ENCODE results near the gene ZBTB5. TPM values are rescaled to one million over a fixed set of nuclear protein-coding genes. Genes with fewer than 3 reads are reported as not detected.
"Not testable (repeated sequence)": the region's sequence is repeated elsewhere in the genome, so short reads cannot be mapped to it uniquely, and the experiment has no call there.

Gene ZBTB5
- total RNA-seq, 2 donors from 2014 or later: 12.5 to 19.4 TPM

DNA sequence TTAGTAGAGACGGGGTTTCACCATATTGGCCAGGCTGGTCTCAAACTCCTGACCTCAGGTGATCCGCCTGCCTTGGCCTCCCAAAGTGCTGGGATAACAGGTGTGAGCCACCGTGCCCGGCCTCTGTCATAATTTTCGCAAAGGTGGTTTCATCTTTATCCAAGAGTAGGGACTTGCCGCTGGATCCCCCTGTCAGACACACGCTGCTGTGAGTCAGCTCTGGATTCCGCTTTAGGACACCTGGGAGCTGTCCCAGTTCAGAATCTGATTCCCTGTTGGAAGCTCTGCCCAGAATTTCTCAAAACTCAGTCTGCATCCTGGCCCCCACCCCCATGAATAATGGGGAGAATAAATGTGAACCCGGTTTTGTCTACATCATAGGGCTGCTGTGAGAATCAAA lies 60.7 kb downstream of the ZBTB5 start:
- TF ChIP-seq, protein P1, sequence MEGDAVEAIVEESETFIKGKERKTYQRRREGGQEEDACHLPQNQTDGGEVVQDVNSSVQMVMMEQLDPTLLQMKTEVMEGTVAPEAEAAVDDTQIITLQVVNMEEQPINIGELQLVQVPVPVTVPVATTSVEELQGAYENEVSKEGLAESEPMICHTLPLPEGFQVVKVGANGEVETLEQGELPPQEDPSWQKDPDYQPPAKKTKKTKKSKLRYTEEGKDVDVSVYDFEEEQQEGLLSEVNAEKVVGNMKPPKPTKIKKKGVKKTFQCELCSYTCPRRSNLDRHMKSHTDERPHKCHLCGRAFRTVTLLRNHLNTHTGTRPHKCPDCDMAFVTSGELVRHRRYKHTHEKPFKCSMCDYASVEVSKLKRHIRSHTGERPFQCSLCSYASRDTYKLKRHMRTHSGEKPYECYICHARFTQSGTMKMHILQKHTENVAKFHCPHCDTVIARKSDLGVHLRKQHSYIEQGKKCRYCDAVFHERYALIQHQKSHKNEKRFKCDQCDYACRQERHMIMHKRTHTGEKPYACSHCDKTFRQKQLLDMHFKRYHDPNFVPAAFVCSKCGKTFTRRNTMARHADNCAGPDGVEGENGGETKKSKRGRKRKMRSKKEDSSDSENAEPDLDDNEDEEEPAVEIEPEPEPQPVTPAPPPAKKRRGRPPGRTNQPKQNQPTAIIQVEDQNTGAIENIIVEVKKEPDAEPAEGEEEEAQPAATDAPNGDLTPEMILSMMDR (conservative IDR thresholded peaks at IDR 0.05): no peak
- Histone ChIP-seq H3K9ac (ENCODE audit: extremely low read depth, low read length, poor library complexity, severe bottlenecking) (no peak overlapping the region), H3K4me3 (ENCODE audit: low read length) (no peak overlapping the region), H3K36me3 (ENCODE audit: control insufficient read depth, insufficient read depth, low read length) (no peaks in the 10 kb centered on the region), H3K4me1 (ENCODE audit: control insufficient read depth, insufficient read depth, low read length) (no peaks in the 10 kb centered on the region), H3K27me3 (ENCODE audit: control insufficient read depth, insufficient read depth, low read length, poor library complexity, severe bottlenecking) (no peaks in the 10 kb centered on the region), H3K9me3 (ENCODE audit: control insufficient read depth, low read length) (no peaks in the 10 kb centered on the region), H3K27ac (ENCODE audit: low read depth, low read length) (no peak overlapping the region)
- Mint-ChIP-seq H3K4me1 (no peaks in the 10 kb centered on the region), H3K4me3 (no peak overlapping the region), H3K27me3 (ENCODE audit: insufficient read depth) (no peaks in the 10 kb centered on the region), H3K9me3 (no peaks in the 10 kb centered on the region), H3K36me3 (ENCODE audit: low read depth) (no peaks in the 10 kb centered on the region), H3K27ac (no peak overlapping the region)
- no peak for DNase-seq
- WGBS, 2 experiments (ENCODE audit: insufficient coverage in 1 of 2, insufficient read length in 1 of 2): 80 to 91% methylated on average over 8 to 9 of the region's 9 CpGs

DNA sequence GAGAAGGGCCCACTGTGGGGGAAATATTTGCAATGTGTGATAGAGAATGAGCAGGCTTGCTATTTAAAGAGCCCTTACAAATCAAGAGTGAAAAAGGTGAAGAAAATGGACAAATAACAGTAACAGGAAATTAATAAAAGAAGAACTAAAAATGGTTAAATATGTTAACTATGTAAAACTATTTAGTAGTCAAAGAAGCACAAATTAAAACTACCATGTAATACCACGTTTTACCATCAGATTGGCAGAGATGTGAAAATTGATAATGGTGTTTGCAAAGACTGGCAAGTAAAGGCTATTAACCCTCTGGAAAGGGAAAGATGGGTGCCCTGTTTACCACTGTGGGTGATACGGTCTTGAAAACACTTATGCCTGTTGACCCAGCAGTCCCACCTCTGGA lies 65.9 kb downstream of the ZBTB5 start:
- H3K27me3 Mint-ChIP-seq (ENCODE audit: insufficient read depth): no peaks in the 10 kb centered on the region
- TF ChIP-seq, protein P1 (conservative IDR thresholded peaks at IDR 0.05): no peak

DNA sequence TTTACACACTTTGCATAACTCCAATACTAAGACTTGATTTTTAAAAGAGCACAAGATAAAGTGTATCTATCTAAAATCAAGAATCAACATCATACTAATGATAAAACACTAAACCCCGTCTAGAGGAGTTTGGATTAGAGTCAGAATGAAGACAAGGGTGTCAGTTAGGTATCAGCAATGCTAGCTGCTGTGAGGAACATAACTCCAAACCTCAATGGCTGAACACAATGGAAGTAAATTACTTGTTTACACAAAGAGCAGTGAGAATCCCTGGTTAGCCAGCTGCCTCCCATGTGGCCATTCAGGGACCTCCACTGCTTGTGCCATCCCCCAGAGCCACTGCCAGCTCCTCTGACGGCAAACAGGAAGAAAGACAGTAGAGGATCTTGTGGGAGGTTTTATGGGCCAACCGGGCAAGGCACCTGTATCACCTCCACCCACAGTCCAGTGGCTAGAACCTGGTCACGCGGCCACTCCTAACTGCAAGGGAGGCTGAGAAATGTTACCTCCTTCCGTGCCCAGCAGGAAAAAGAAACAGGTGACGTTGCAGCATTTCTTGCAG lies 66.7 kb downstream of the ZBTB5 start:
- 89 to 98% methylated on average over 5 to 7 of the region's 7 CpGs for WGBS, 2 experiments (ENCODE audit: insufficient coverage in 1 of 2, insufficient read length in 1 of 2)

More for the DNA sequence above, 65.9 kb downstream of the ZBTB5 start:
- WGBS, 2 experiments (ENCODE audit: insufficient coverage in 1 of 2, insufficient read length in 1 of 2): 87 to 100% methylated on average over 1 to 2 of the region's 2 CpGs
- Histone ChIP-seq H3K27me3 (ENCODE audit: control insufficient read depth, insufficient read depth, low read length, poor library complexity, severe bottlenecking) (no peaks in the 10 kb centered on the region), H3K9me3 (ENCODE audit: control insufficient read depth, low read length) (peaks cover 4% of the 10 kb centered on the region), H3K4me1 (ENCODE audit: control insufficient read depth, insufficient read depth, low read length) (no peaks in the 10 kb centered on the region), H3K9ac (ENCODE audit: extremely low read depth, low read length, poor library complexity, severe bottlenecking) (no peak overlapping the region), H3K36me3 (ENCODE audit: control insufficient read depth, insufficient read depth, low read length) (no peaks in the 10 kb centered on the region), H3K4me3 (ENCODE audit: low read length) (no peak overlapping the region), H3K27ac (ENCODE audit: low read depth, low read length) (no peak overlapping the region)
- Mint-ChIP-seq H3K4me1 (no peaks in the 10 kb centered on the region), H3K4me3 (no peak overlapping the region), H3K36me3 (ENCODE audit: low read depth) (no peaks in the 10 kb centered on the region), H3K9me3 (no peaks in the 10 kb centered on the region), H3K27ac (no peak overlapping the region)
- DNase-seq: no peak

DNA sequence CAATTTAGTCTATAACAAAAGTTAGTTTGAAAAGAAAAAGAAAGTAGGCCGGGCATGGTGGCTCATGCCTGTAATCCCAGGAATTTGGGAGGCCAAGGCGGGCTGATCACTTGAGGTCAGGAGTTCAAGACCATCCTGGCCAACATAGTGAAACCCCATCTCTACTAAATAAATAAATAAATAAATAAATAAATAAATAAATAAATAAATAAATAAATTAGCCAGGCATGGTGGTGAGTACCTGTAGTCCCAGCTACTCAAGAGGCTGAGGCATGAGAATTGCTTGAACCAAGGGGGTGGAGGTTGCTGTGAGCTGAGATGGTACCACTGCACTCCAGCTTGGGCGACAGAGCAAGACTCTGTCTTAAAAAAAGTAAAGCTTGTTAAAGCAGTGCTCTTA lies 67.3 kb downstream of the ZBTB5 start:
- not testable (repeated sequence) for H3K9ac ChIP-seq (ENCODE audit: extremely low read depth, low read length, poor library complexity, severe bottlenecking); H3K4me1 Mint-ChIP-seq; H3K4me1 ChIP-seq (ENCODE audit: control insufficient read depth, insufficient read depth, low read length); H3K9me3 Mint-ChIP-seq; H3K4me3 Mint-ChIP-seq; H3K27ac ChIP-seq (ENCODE audit: low read depth, low read length); H3K27ac Mint-ChIP-seq; H3K27me3 Mint-ChIP-seq (ENCODE audit: insufficient read depth); H3K36me3 ChIP-seq (ENCODE audit: control insufficient read depth, insufficient read depth, low read length); H3K4me3 ChIP-seq (ENCODE audit: low read length); DNase-seq; H3K36me3 Mint-ChIP-seq (ENCODE audit: low read depth); H3K9me3 ChIP-seq (ENCODE audit: control insufficient read depth, low read length); H3K27me3 ChIP-seq (ENCODE audit: control insufficient read depth, insufficient read depth, low read length, poor library complexity, severe bottlenecking)
- WGBS, 2 experiments (ENCODE audit: insufficient coverage in 1 of 2, insufficient read length in 1 of 2): 88 to 100% methylated on average over 1 to 3 of the region's 3 CpGs

More for the DNA sequence above, 66.7 kb downstream of the ZBTB5 start:
- Histone ChIP-seq H3K9ac (ENCODE audit: extremely low read depth, low read length, poor library complexity, severe bottlenecking) (no peak overlapping the region), H3K4me1 (ENCODE audit: control insufficient read depth, insufficient read depth, low read length) (no peaks in the 10 kb centered on the region), H3K9me3 (ENCODE audit: control insufficient read depth, low read length) (peaks cover 4% of the 10 kb centered on the region), H3K27ac (ENCODE audit: low read depth, low read length) (no peak overlapping the region), H3K27me3 (ENCODE audit: control insufficient read depth, insufficient read depth, low read length, poor library complexity, severe bottlenecking) (no peaks in the 10 kb centered on the region), H3K36me3 (ENCODE audit: control insufficient read depth, insufficient read depth, low read length) (no peaks in the 10 kb centered on the region), H3K4me3 (ENCODE audit: low read length) (no peak overlapping the region)
- TF ChIP-seq, protein P1 (conservative IDR thresholded peaks at IDR 0.05): no peak
- H3K4me1 Mint-ChIP-seq: no peaks in the 10 kb centered on the region
- H3K4me3 Mint-ChIP-seq: no peak overlapping the region
- H3K27me3 Mint-ChIP-seq (ENCODE audit: insufficient read depth): no peaks in the 10 kb centered on the region
- no peak overlapping the region for H3K27ac Mint-ChIP-seq
- no peaks in the 10 kb centered on the region for H3K36me3 Mint-ChIP-seq (ENCODE audit: low read depth)
- no peak for DNase-seq
- no peaks in the 10 kb centered on the region for H3K9me3 Mint-ChIP-seq

All from endodermal cell (in vitro differentiated cells).